HCT116 (cell line): ENCODE measurements around the gene PIGX. TPM values are rescaled to one million over a fixed set of nuclear protein-coding genes. Genes with fewer than 3 reads are reported as not detected.

Source experiments
- ATAC-seq: fragments of 200-7000 bp; cut with Tn5 transposase; 2 replicates; pipeline ENCODE4 v1.9.1; 2020; ENCODE audit warnings: mild to moderate bottlenecking, moderate library complexity
- BruUV-seq: library from RNA; stranded (reverse); fragments of 400-500 nt; replicated peaks from 2 replicates; lab custom pipeline; 2021; lab: Mats Ljungman, UMichigan
- CTCF ChIA-PET: fragments of 300-600 bp; sonication (Branson Sonifier 250); formaldehyde crosslinking; loops from one replicate; lab custom pipeline; 2021; ENCODE audit warnings: antibody characterized with exemption; lab: Charles Lee
- POLR2A ChIA-PET: fragments of 300-600, 350-600 bp; sonication (Branson Sonifier 250); formaldehyde crosslinking; loops from one replicate; lab custom pipeline; 2021; ENCODE audit warnings: antibody characterized with exemption; lab: Charles Lee
- RAD21 ChIA-PET, 2 experiments: fragments of 300-600 bp; sonication (Branson Sonifier 250); formaldehyde crosslinking; loops; one replicate each; lab custom pipeline; 2023; ENCODE audit warnings: low total read pairs in 2 of 2; ENCODE audit not compliant: uncharacterized antibody in 2 of 2, unreplicated experiment in 2 of 2, low non-redundant PET in 1 of 2; lab: Charles Lee
- DNase-seq: peaks from one replicate; pipeline ENCODE4 v3.0.0-alpha.2; 2010; ENCODE audit warnings: low read depth, low spot score
- H2AFZ ChIP-seq: fragments of 200-600 bp; shearing (Covaris generic), sonication (generic); 2 replicates; pipeline ENCODE4 v1.6.1; 2017; ENCODE audit warnings: low read depth, mixed run types, mixed read lengths, antibody characterized with exemption, low read length; ENCODE audit not compliant: poor library complexity, severe bottlenecking
- H3K27ac ChIP-seq: 2 replicates; pipeline ENCODE4 v1.5.1; 2012; ENCODE audit warnings: low read depth, low read length
- H3K27me3 ChIP-seq: fragments of 200-600 bp; sonication (generic); 2 replicates; pipeline ENCODE4 v1.6.1; 2016; ENCODE audit warnings: mixed run types, low read length, mixed read lengths; ENCODE audit not compliant: insufficient read depth
- H3K36me3 ChIP-seq, 2 experiments: fragments of 200-500 bp in 1 of 2; fragments of 200-600 bp in 1 of 2; sonication (Bioruptor generic) in 1 of 2; sonication (generic) in 1 of 2; 2 replicates each; pipeline versions ENCODE4 v1.5.1 to v1.6.1; 2014 to 2016; ENCODE audit warnings: low read length in 2 of 2, inconsistent platforms in 1 of 2, mixed read lengths in 1 of 2, mixed run types in 1 of 2; ENCODE audit not compliant: insufficient read depth in 2 of 2, control insufficient read depth in 1 of 2
- H3K4me1 ChIP-seq, 2 experiments: fragments of 200-600 bp in 1 of 2; sonication (generic) in 1 of 2; 2 replicates each; pipeline versions ENCODE4 v1.5.1 to v1.6.1; 2012 to 2017; ENCODE audit warnings: low read length in 2 of 2, inconsistent platforms in 1 of 2, mild to moderate bottlenecking in 1 of 2, mixed read lengths in 1 of 2, mixed run types in 1 of 2, moderate library complexity in 1 of 2; ENCODE audit not compliant: insufficient read depth in 2 of 2, control insufficient read depth in 1 of 2
- H3K4me2 ChIP-seq: fragments of 200-600 bp; sonication (generic); 2 replicates; pipeline ENCODE4 v1.6.1; 2017; ENCODE audit warnings: mixed run types, low read length, mixed read lengths
- H3K4me3 ChIP-seq, 2 experiments: fragments of 200-600 bp in 1 of 2; sonication (generic) in 1 of 2; replicated peaks in 1 of 2; 2 replicates each; pipeline ENCODE4 v1.5.1; 2011 to 2016; ENCODE audit warnings: low read length in 2 of 2, control low read depth in 1 of 2, low read depth in 1 of 2, mild to moderate bottlenecking in 1 of 2, mixed read lengths in 1 of 2, mixed run types in 1 of 2
- H3K79me2 ChIP-seq: fragments of 200-600 bp; sonication (generic); 2 replicates; pipeline ENCODE4 v1.6.1; 2017; ENCODE audit warnings: mild to moderate bottlenecking, mixed run types, low read length, moderate library complexity, mixed read lengths; ENCODE audit not compliant: insufficient read depth
- H3K9ac ChIP-seq: fragments of 200-600 bp; sonication (generic); 2 replicates; pipeline ENCODE4 v1.6.1; 2016; ENCODE audit warnings: low read length, mixed read lengths
- H3K9me2 ChIP-seq: fragments of 200-600 bp; sonication (generic), shearing (Covaris generic); 2 replicates; pipeline ENCODE4 v1.6.1; 2017; ENCODE audit warnings: mixed run types, mild to moderate bottlenecking, moderate library complexity; ENCODE audit not compliant: insufficient read depth
- H3K9me3 ChIP-seq, 2 experiments: fragments of 200-500 bp in 1 of 2; fragments of 200-600 bp in 1 of 2; sonication (Bioruptor generic) in 1 of 2; sonication (generic) in 1 of 2; 2 replicates each; pipeline ENCODE4 v1.6.1; 2014 to 2017; ENCODE audit warnings: low read length in 2 of 2, mixed read lengths in 2 of 2, inconsistent platforms in 1 of 2, low read depth in 1 of 2, mild to moderate bottlenecking in 1 of 2, mixed run types in 1 of 2, moderate library complexity in 1 of 2; ENCODE audit not compliant: control insufficient read depth in 1 of 2, insufficient read depth in 1 of 2
- H4K20me1 ChIP-seq: fragments of 200-600 bp; sonication (generic), shearing (Covaris generic); 2 replicates; pipeline ENCODE4 v1.6.1; 2017; ENCODE audit warnings: mixed run types, mild to moderate bottlenecking, moderate library complexity; ENCODE audit not compliant: insufficient read depth
- CBX3 ChIP-seq: IDR thresholded peaks from 2 replicates; pipeline ENCODE4 v1.6.1; 2012; ENCODE audit warnings: low read depth
- SIN3A ChIP-seq: IDR thresholded peaks from 2 replicates; pipeline ENCODE4 v1.6.1; 2012; ENCODE audit warnings: low read depth
- SP1 ChIP-seq: IDR thresholded peaks from 2 replicates; pipeline ENCODE4 v1.6.1; 2012; ENCODE audit warnings: low read depth
- TCF7L2 ChIP-seq: IDR thresholded peaks from 2 replicates; pipeline ENCODE4 v1.7.0; 2011; ENCODE audit warnings: borderline replicate concordance, inconsistent platforms; ENCODE audit not compliant: insufficient read depth, insufficient read length; ENCODE audit errors: extremely low read depth
- ZNF274 ChIP-seq: fragments of 200-500 bp; sonication (Bioruptor generic); IDR thresholded peaks from 2 replicates; pipeline ENCODE4 v1.6.1; 2014; ENCODE audit warnings: mild to moderate bottlenecking, low read depth, low read length, inconsistent platforms
- intact Hi-C: fragments of 100-400 bp; cut with micrococcal nuclease; formaldehyde crosslinking; loops from 2 replicates; pipeline ENCODE4 v1.10.0; 2022
- total RNA-seq: library from RNA; stranded (reverse); gene quantifications from one replicate; pipeline ENCODE4 v1.2.1, GENCODE V29; 2021; ENCODE audit not compliant: unreplicated experiment
- TF ChIP-seq, protein P1 (sequence below): IDR thresholded peaks from 2 replicates; pipeline ENCODE4 v1.6.1; 2012; ENCODE audit warnings: low read depth

PIGX gene
- total RNA-seq, 1 experiment from 2014 or later: 27.2 TPM

DNA sequence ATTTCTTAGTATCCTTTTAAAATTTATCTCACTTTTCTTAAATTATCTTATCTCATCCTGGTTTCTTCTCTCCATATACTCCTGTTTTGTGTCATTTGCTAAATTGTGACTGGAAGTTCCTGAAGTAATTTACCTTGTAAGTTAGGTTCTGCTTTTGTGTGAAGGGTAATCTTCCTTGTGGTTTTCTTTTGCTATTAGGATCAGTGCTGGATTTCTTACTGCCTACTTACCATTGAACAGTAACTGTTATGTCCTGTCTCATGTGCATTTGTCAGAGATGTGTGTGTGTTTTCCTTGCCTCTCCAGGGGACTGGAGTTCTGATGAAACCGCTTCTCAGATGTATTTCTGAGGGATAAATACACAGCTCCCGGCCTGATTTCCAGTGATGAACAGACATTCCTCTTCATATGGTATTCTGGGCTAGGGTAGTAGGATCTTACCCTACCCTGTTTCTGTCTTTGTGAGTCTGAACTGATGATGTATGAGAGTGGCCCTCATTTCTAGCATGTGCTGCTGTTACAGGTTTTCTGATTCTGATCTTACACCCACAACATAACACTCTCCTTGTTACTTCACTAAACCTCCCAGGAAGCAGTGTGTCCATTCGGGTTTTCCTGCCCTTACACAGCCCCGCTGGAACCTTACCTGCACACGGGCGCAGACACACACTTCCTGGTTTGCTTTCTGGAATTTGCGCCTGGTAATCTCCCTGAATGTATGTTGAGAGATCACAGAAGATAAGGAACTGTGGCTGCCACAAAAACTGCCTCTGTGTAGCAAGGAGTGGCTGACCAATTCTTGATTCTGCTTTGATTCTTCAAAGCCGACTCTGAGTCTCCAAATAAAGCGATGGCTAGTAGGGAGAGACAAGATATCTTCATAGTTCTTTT, 42.2 kb downstream of the PIGX start:
- ChIA-PET POLR2A (no interaction called here), RAD21 (no interaction called here)
- no peak for ATAC-seq
- peaks cover 6% of the 10 kb centered on the region; the same call in 1 of the 2 replicates for H4K20me1 ChIP-seq
- no peak for TF ChIP-seq ZNF274
- TF ChIP-seq SP1: no peak
- no peak for TF ChIP-seq SIN3A
- no peak for TF ChIP-seq TCF7L2
- TF ChIP-seq, all 23 proteins: peak for 0
- Histone ChIP-seq H3K9ac (no peak overlapping the region), H3K9me2 (no peaks in the 10 kb centered on the region), H3K4me1 (peaks cover 0 to 3% of the 10 kb centered on the region in 2 experiments; a peak in 1 of 4 replicates), H2AFZ (no peak overlapping the region), H3K36me3 (peaks cover 0 to 19% of the 10 kb centered on the region in 2 experiments; a peak in 1 of 4 replicates), H3K4me3 (no peak overlapping the region), H3K4me2 (no peak overlapping the region), H3K27me3 (no peaks in the 10 kb centered on the region), H3K27ac (no peak overlapping the region), H3K9me3 (peaks cover 9 to 13% of the 10 kb centered on the region in 2 experiments; a peak in 2 of 4 replicates), H3K79me2 (peaks cover 94% of the 10 kb centered on the region)
- no peak for DNase-seq
- intact Hi-C loops: no loop called here
- CTCF ChIA-PET: no interaction called here
- BruUV-seq: no TSS peak

DNA sequence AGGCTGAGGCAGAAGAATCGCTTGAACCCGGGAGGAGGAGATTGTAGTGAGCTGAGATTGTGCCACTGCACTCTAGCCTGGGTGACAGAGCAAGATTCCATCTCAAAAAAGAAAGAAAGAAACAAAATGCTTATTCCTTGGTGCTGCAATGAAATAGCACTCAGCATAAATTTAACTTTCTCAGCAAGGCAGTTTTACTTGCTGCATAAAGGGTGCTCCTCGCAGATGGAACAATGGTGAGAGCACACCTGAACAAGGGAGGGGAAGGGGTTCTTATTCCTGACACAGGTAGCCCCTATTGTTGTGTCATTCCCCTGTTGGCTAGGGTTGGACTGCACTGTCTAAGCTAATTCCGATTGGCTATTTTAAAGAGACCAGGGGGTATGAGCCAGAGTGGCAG, 44.6 kb downstream of the PIGX start:
- POLR2A ChIA-PET: no interaction called here
- CTCF ChIA-PET: no interaction called here
- H3K4me2 ChIP-seq: no peak overlapping the region
- no peak overlapping the region for H3K27ac ChIP-seq
- no peaks in the 10 kb centered on the region for H3K27me3 ChIP-seq
- peaks cover 3% of the 10 kb centered on the region; the same call in 1 of the 2 replicates for H4K20me1 ChIP-seq
- peaks cover 9 to 13% of the 10 kb centered on the region in 2 experiments; a peak in 2 of 4 replicates for H3K9me3 ChIP-seq
- no TSS peak for BruUV-seq
- H3K9me2 ChIP-seq: no peaks in the 10 kb centered on the region
- peak; percentile 82; the same call in 1 of the 2 replicates for TF ChIP-seq CBX3
- TF ChIP-seq, protein P1, sequence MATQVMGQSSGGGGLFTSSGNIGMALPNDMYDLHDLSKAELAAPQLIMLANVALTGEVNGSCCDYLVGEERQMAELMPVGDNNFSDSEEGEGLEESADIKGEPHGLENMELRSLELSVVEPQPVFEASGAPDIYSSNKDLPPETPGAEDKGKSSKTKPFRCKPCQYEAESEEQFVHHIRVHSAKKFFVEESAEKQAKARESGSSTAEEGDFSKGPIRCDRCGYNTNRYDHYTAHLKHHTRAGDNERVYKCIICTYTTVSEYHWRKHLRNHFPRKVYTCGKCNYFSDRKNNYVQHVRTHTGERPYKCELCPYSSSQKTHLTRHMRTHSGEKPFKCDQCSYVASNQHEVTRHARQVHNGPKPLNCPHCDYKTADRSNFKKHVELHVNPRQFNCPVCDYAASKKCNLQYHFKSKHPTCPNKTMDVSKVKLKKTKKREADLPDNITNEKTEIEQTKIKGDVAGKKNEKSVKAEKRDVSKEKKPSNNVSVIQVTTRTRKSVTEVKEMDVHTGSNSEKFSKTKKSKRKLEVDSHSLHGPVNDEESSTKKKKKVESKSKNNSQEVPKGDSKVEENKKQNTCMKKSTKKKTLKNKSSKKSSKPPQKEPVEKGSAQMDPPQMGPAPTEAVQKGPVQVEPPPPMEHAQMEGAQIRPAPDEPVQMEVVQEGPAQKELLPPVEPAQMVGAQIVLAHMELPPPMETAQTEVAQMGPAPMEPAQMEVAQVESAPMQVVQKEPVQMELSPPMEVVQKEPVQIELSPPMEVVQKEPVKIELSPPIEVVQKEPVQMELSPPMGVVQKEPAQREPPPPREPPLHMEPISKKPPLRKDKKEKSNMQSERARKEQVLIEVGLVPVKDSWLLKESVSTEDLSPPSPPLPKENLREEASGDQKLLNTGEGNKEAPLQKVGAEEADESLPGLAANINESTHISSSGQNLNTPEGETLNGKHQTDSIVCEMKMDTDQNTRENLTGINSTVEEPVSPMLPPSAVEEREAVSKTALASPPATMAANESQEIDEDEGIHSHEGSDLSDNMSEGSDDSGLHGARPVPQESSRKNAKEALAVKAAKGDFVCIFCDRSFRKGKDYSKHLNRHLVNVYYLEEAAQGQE: no peak
- intact Hi-C loops: no loop called here
- peaks cover 0 to 3% of the 10 kb centered on the region in 2 experiments; a peak in 1 of 4 replicates for H3K4me1 ChIP-seq
- H3K79me2 ChIP-seq: peaks cover 85% of the 10 kb centered on the region
- no peak overlapping the region for H3K4me3 ChIP-seq
- H3K36me3 ChIP-seq: peaks cover 0 to 16% of the 10 kb centered on the region in 2 experiments; a peak in 1 of 4 replicates
- no peak overlapping the region for H2AFZ ChIP-seq
- DNase-seq: no peak
- no peak for ATAC-seq
- no peak overlapping the region for H3K9ac ChIP-seq
- RAD21 ChIA-PET: no interaction called here
